NCI-H2107 treated with DMSO at 0.1 percent for 48 hours (cell line): ENCODE data around the gene SPI1.
"Not testable (repeated sequence)": the region's sequence is repeated elsewhere in the genome, so short reads cannot be mapped to it uniquely, and the experiment has no call there.

Experiments
- DNase-seq: peaks from one replicate; lab custom pipeline; 2025; ENCODE audit not compliant: unreplicated experiment; lab: John Stamatoyannopoulos, UW

Gene SPI1

GRCh38 chr11:47328449-47329390 lies 49.6 kb downstream of the SPI1 start:
- DNase-seq = no peak

GRCh38 chr11:47327949-47328348 lies 50.4 kb downstream of the SPI1 start:
- DNase-seq = no peak

GRCh38 chr11:47327025-47327424 lies 51.3 kb downstream of the SPI1 start:
- peak; percentile 17 for DNase-seq

GRCh38 chr11:47326198-47326597 lies 52.1 kb downstream of the SPI1 start:
- DNase-seq = no peak

GRCh38 chr11:47325271-47326041 lies 52.9 kb downstream of the SPI1 start:
- peak; percentile 15 for DNase-seq

- no peak for DNase-seq
Measured at GRCh38 chr11:47324520-47324919, 53.8 kb downstream of the SPI1 start.

- DNase-seq = no peak
Measured at GRCh38 chr11:47318166-47318565, 60.2 kb downstream of the SPI1 start.

- no peak for DNase-seq
Measured at GRCh38 chr11:47317064-47317828, 61.1 kb downstream of the SPI1 start.

- not testable (repeated sequence) for DNase-seq
Measured at GRCh38 chr11:47316501-47316900, 61.8 kb downstream of the SPI1 start.

GRCh38 chr11:47314992-47315391 lies 63.4 kb downstream of the SPI1 start:
- no peak for DNase-seq

GRCh38 chr11:47308050-47308823 lies 70.1 kb downstream of the SPI1 start:
- no peak for DNase-seq

GRCh38 chr11:47306484-47306844 lies 71.9 kb downstream of the SPI1 start:
- no peak for DNase-seq

- DNase-seq = no peak
Measured at GRCh38 chr11:47305734-47306483, 72.4 kb downstream of the SPI1 start.
